ENCODE data around the gene APH1A. TPM values are rescaled to one million over a fixed set of nuclear protein-coding genes. Genes with fewer than 3 reads are reported as not detected.
A peak's percentile ranks its signal among the peaks of the same experiment; 100 is the strongest.

APH1A gene
- total RNA-seq, 3 donors from 2014 or later, result 86.9 to 138 (median 104) TPM

DNA sequence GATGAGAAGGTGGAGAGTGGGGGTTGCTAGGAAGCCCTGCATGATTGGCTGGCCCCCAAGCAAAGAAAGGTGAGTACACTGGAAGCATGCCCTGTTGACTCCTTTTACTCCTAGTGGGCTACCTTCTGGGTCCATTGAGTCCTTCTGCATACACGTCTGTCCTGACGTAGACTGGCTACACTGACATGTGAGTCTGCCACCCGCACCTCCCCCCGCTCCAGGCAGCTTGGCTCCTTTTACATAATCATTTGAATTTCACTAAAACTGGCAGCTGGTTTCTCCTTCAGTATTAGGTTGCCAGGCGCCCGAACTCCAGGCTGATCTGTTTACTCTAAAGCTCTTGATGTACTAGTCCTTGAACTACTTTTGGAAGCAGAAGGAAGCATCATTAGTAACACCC lies 33.5 kb upstream of the APH1A start:
- H3K9me3 ChIP-seq, result no peaks in the 10 kb centered on the region
- no peak overlapping the region for H3K4me3 ChIP-seq
- TF ChIP-seq POLR2AphosphoS5 (IDR thresholded peaks at IDR 0.05) (no peak), POLR2A (IDR thresholded peaks at IDR 0.05) (no peak)
- TF ChIP-seq, protein P1, sequence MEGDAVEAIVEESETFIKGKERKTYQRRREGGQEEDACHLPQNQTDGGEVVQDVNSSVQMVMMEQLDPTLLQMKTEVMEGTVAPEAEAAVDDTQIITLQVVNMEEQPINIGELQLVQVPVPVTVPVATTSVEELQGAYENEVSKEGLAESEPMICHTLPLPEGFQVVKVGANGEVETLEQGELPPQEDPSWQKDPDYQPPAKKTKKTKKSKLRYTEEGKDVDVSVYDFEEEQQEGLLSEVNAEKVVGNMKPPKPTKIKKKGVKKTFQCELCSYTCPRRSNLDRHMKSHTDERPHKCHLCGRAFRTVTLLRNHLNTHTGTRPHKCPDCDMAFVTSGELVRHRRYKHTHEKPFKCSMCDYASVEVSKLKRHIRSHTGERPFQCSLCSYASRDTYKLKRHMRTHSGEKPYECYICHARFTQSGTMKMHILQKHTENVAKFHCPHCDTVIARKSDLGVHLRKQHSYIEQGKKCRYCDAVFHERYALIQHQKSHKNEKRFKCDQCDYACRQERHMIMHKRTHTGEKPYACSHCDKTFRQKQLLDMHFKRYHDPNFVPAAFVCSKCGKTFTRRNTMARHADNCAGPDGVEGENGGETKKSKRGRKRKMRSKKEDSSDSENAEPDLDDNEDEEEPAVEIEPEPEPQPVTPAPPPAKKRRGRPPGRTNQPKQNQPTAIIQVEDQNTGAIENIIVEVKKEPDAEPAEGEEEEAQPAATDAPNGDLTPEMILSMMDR (IDR thresholded peaks at IDR 0.05), result no peak
- peaks cover 5% of the 10 kb centered on the region for H3K36me3 ChIP-seq
- no peaks in the 10 kb centered on the region for H3K4me1 ChIP-seq
- H3K27me3 ChIP-seq, result no peaks in the 10 kb centered on the region
- no peak for DNase-seq (ENCODE audit: low spot score in 2 of 2)
- H3K27ac ChIP-seq, result no peak overlapping the region
- intact Hi-C loops (cut with DNase I; ENCODE audit: low total_unique reads), result no loop called here

DNA sequence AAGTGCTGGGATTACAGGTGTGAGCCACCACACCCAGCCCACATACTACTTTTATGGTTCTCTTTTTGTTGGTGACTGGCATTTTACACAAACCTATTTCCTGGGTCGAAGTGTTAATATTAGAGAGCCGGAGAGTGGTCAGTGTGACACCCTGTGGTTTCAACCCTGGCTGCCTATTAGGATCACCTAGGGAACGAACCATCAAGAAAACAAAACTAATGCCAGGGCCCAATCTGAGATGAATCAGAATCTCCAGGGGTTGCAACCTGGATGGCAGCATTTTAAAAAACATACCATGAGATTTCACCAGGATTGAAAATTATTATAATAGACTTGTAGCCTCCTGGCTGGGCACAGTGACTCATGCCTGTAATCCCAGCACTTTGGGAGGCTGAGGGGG lies 30.9 kb upstream of the APH1A start:
- no peaks in the 10 kb centered on the region for H3K4me1 ChIP-seq
- H3K36me3 ChIP-seq, result peaks cover 5% of the 10 kb centered on the region
- H3K9me3 ChIP-seq, result no peaks in the 10 kb centered on the region
- H3K27ac ChIP-seq, result no peak overlapping the region
- H3K27me3 ChIP-seq, result no peaks in the 10 kb centered on the region
- no peak overlapping the region for H3K4me3 ChIP-seq
- TF ChIP-seq POLR2A (IDR thresholded peaks at IDR 0.05) (no peak), POLR2AphosphoS5 (IDR thresholded peaks at IDR 0.05) (no peak)
- TF ChIP-seq, protein P1 (IDR thresholded peaks at IDR 0.05), result no peak
- intact Hi-C loops (cut with DNase I; ENCODE audit: low total_unique reads), result no loop called here
- no peak for DNase-seq (ENCODE audit: low spot score in 2 of 2)

DNA sequence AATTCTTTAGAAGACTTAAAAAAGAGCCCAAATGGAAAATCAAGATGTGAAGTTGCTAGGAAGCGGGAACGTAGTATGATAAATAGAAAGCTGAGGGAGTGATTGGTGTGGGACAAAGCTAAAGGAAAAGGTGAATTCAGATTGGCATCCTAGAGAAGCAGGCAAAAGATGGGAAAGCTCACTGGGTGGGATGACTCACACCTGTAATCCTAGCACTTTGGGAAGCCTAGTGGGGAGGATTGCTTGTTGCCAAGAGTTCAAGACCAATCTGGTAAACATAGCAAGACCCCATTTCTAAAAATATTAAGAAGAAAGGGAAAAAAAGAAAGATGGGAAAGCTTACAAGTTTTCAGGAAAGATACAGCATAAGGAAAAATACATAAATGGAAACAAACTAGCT lies 26.7 kb upstream of the APH1A start:
- Histone ChIP-seq H3K4me3 (no peak overlapping the region), H3K4me1 (peaks cover 3 to 5% of the 10 kb centered on the region in 2 donors), H3K9me3 (no peaks in the 10 kb centered on the region), H3K27ac (no peak overlapping the region), H3K36me3 (no peaks in the 10 kb centered on the region), H3K27me3 (no peaks in the 10 kb centered on the region)
- intact Hi-C loops (cut with DNase I; ENCODE audit: low total_unique reads), result no loop called here
- TF ChIP-seq, protein P1 (IDR thresholded peaks at IDR 0.05), result no peak
- TF ChIP-seq POLR2A (IDR thresholded peaks at IDR 0.05) (no peak), POLR2AphosphoS5 (IDR thresholded peaks at IDR 0.05) (no peak)
- DNase-seq (ENCODE audit: low spot score in 2 of 2), result no peak

DNA sequence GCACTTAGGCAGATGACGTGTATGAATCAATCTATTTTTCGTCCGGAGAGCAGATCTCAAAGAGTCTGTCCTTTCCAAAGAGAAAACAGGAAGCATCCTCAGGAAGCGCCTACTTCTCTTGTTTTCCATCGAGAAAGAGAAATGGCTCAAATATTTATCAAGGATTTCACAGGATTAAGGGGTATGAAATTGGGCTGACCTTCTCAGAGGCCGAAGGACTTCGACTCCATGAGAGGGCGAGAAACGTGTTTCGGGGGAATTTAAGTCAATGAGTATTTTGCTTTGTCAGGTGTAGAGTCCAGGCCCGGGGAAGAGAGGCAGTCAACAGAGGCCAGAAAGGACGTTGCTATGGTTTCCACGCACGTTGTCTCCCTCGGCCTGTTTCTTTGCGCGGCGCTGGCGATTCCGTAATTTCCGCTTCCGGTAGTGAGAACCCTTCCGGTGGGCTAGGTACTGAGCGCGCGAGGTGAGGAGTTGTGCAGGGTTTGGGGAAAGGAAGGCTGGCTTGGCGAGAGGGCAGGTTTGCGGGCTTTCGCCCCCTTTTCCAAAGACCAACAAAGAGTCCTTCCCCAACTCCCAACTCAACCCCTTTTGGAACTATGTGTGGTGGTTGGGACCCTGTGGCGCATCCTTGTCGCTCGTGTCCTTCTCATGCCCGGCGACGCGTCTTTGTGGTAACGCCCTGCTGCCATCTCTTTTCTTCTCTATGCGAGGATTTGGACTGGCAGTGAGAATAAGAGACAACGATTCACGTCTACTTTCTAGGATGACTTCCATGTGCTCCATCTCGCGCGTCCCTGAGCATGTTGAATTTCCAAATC lies 24.8 kb upstream of the APH1A start, which contains the start of gene MRPS21:
MRPS21 (plus strand) TSS at position 429 of the 821 bp plus-strand sequence. CDS start 506 bp downstream, outside the sequence.
- no peaks in the 10 kb centered on the region for H3K27me3 ChIP-seq
- peaks cover 3 to 5% of the 10 kb centered on the region in 2 donors for H3K4me1 ChIP-seq
- no peaks in the 10 kb centered on the region for H3K9me3 ChIP-seq
- peak within 1 kb of the TSS; percentile 64 to 94 (median 71) for H3K4me3 ChIP-seq
- peak; percentile 85 to 88 for DNase-seq (ENCODE audit: low spot score in 2 of 2)
- intact Hi-C loops (cut with DNase I; ENCODE audit: low total_unique reads), result no loop called here
- H3K27ac ChIP-seq, result peak within 1 kb of the TSS; percentile 90 to 93
- no peaks in the 10 kb centered on the region for H3K36me3 ChIP-seq
- TF ChIP-seq, protein P1 (IDR thresholded peaks at IDR 0.05), result peak in 1 of 3 donors; percentile 19
- TF ChIP-seq POLR2AphosphoS5 (IDR thresholded peaks at IDR 0.05) (peak; percentile 86 to 96 (median 91)), POLR2A (IDR thresholded peaks at IDR 0.05) (peak; percentile 78)

DNA sequence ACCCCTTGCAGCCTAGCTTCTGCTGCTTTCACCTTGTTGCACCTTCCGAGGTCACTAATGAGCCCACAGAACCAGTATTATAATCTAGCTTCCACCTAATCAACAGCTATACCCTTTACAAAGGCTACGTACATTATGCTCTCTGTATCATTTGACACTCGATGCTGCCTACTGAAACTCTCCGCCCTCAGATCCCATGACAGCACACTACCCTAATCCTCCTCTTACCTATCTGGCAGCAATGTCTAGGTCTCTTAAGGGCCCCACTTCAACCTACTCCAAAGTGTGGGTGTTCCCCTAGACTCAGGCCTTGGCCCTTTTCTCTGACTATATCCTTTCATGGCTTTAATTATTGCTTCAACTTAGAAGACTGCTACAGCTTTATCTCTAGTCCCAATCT lies 20.0 kb upstream of the APH1A start:
- intact Hi-C loops (cut with DNase I; ENCODE audit: low total_unique reads), result no loop called here
- H3K27me3 ChIP-seq, result no peaks in the 10 kb centered on the region
- H3K27ac ChIP-seq, result no peak overlapping the region
- no peak for DNase-seq (ENCODE audit: low spot score in 2 of 2)
- TF ChIP-seq, protein P1 (IDR thresholded peaks at IDR 0.05), result no peak
- no peak for TF ChIP-seq POLR2A (IDR thresholded peaks at IDR 0.05)
- peaks cover 6% of the 10 kb centered on the region for H3K36me3 ChIP-seq
- no peak overlapping the region for H3K4me3 ChIP-seq
- H3K4me1 ChIP-seq, result no peaks in the 10 kb centered on the region
- H3K9me3 ChIP-seq, result no peaks in the 10 kb centered on the region

All from breast epithelium (tissue), 4 donors.